CD4-positive, alpha-beta T cell (primary cell): ENCODE results near the gene PTCD1. TPM values are rescaled to one million over a fixed set of nuclear protein-coding genes. Genes with fewer than 3 reads are reported as not detected.
A peak's percentile ranks its signal among the peaks of the same experiment; 100 is the strongest.

ENCODE experiments used
- ATAC-seq: fragments of 200-7000 bp; cut with Tn5 transposase; one replicate; pipeline ENCODE4 v1.10.0; 2022; ENCODE audit warnings: mild to moderate bottlenecking; ENCODE audit not compliant: poor library complexity
- CTCF ChIA-PET: fragments of 350-600 bp; sonication (Branson Sonifier 250); formaldehyde crosslinking; loops from one replicate; lab custom pipeline; 2021; ENCODE audit warnings: antibody characterized with exemption, inconsistent platforms; lab: Charles Lee
- POLR2A ChIA-PET: fragments of 350-600 bp; sonication (Branson Sonifier 250); formaldehyde crosslinking; loops from one replicate; lab custom pipeline; 2021; ENCODE audit warnings: antibody characterized with exemption, inconsistent platforms; lab: Charles Lee
- DNase-seq, 14 experiments: peaks; one replicate each; pipeline ENCODE4 v3.0.0-alpha.2; 2013 to 2020; ENCODE audit warnings: mixed read lengths in 2 of 14
- H3K27ac ChIP-seq, 2 donors: one replicate each; pipeline versions ENCODE4 v1.5.1 to v1.7.0; 2013; ENCODE audit warnings: low read length in 2 of 2, low read depth in 1 of 2, mild to moderate bottlenecking in 1 of 2
- H3K27me3 ChIP-seq, 2 experiments: 1 replicate in 1 of 2; 2 replicates in 1 of 2; pipeline versions ENCODE4 v1.6.1 to v1.7.0; 2013; ENCODE audit warnings: low read length in 2 of 2, control low read depth in 1 of 2, mild to moderate bottlenecking in 1 of 2, moderate library complexity in 1 of 2; ENCODE audit not compliant: insufficient read depth in 2 of 2, control insufficient read depth in 1 of 2
- H3K36me3 ChIP-seq: one replicate; pipeline ENCODE4 v1.6.1; 2013; ENCODE audit warnings: low read length, control low read depth; ENCODE audit not compliant: insufficient read depth
- H3K4me1 ChIP-seq: one replicate; pipeline ENCODE4 v1.6.1; 2013; ENCODE audit warnings: low read length, control low read depth; ENCODE audit not compliant: insufficient read depth
- H3K4me3 ChIP-seq: one replicate; pipeline ENCODE4 v1.5.1; 2013; ENCODE audit warnings: mild to moderate bottlenecking, low read length, moderate library complexity
- H3K9me3 ChIP-seq, 2 experiments: 1 replicate in 1 of 2; 2 replicates in 1 of 2; pipeline versions ENCODE4 v1.6.1 to v1.7.0; 2013; ENCODE audit warnings: low read length in 2 of 2, mild to moderate bottlenecking in 2 of 2, control low read depth in 1 of 2, moderate library complexity in 1 of 2; ENCODE audit not compliant: control insufficient read depth in 1 of 2, insufficient read depth in 1 of 2
- H3K27ac Mint-ChIP-seq: one replicate; pipeline ENCODE4 v1.8.0; 2020; ENCODE audit warnings: mixed read lengths
- H3K27me3 Mint-ChIP-seq: one replicate; pipeline ENCODE4 v1.8.0; 2021; ENCODE audit warnings: mixed read lengths
- H3K36me3 Mint-ChIP-seq: one replicate; pipeline ENCODE4 v1.8.0; 2021; ENCODE audit warnings: low read depth, mixed read lengths
- H3K4me1 Mint-ChIP-seq: one replicate; pipeline ENCODE4 v1.8.0; 2021; ENCODE audit warnings: low read depth, mixed read lengths
- H3K4me3 Mint-ChIP-seq: one replicate; pipeline ENCODE4 v1.8.0; 2020; ENCODE audit warnings: mild to moderate bottlenecking, mixed read lengths
- H3K9me3 Mint-ChIP-seq: one replicate; pipeline ENCODE4 v1.8.0; 2020; ENCODE audit warnings: mixed read lengths
- CTCF ChIP-seq: fragments of 200-600 bp; IDR thresholded peaks from one replicate; pipeline ENCODE4 v1.8.0; 2022; ENCODE audit warnings: antibody characterized with exemption, mild to moderate bottlenecking
- intact Hi-C, 2 experiments: fragments of 100-400 bp; cut with DNase I in 1 of 2; cut with micrococcal nuclease in 1 of 2; formaldehyde crosslinking; loops; one replicate each; pipeline versions ENCODE4 v1.15.1 to v1.9.0; 2023 to 2025; cut with DNase I, micrococcal nuclease
- total RNA-seq, 174 experiments: library from RNA in 2 of 174; stranded (reverse) in 2 of 174; gene quantifications; one replicate each; pipeline ENCODE4 v1.2.3 and lab custom pipeline; 2021 to 2026

The PTCD1 gene
- total RNA-seq, 2 experiments from 2014 or later = 4.8 to 5.3 TPM

GRCh38 chr7:99406557-99406956 is 32.0 kb downstream of the PTCD1 start:
- ChIA-PET CTCF (interaction anchor here (1.8 to 2.3 kb wide), 2 partner anchors 32 to 41 kb away, joined by 4 to 7 read pairs; partner anchors contain the start of gene ARPC1B), POLR2A (interaction anchor here (0.8 to 4.2 kb wide), 7 partner anchors 8 to 1468 kb away, joined by 3 to 105 read pairs (median 9); partner anchors contain the start of genes ARPC1B, MEPCE, SRRT and ZCWPW1)
- Histone ChIP-seq H3K9me3 (no peaks in the 10 kb centered on the region), H3K27me3 (no peaks in the 10 kb centered on the region), H3K27ac (peak overlapping the region; percentile 98 to 99), H3K4me1 (peaks cover 55% of the 10 kb centered on the region), H3K4me3 (no peak overlapping the region), H3K36me3 (peaks cover 38% of the 10 kb centered on the region)
- Mint-ChIP-seq H3K4me1 (peaks cover 61% of the 10 kb centered on the region), H3K36me3 (peaks cover 70% of the 10 kb centered on the region), H3K27ac (peak overlapping the region; percentile 87), H3K27me3 (no peaks in the 10 kb centered on the region), H3K4me3 (peak overlapping the region; percentile 93), H3K9me3 (no peaks in the 10 kb centered on the region)
- DNase-seq = no peak
- no peak for ATAC-seq
- no peak for TF ChIP-seq CTCF
- intact Hi-C loops = loop anchor here in 1 of 2 experiments (10.0 kb wide), 1 partner anchor 82 kb away; the partner anchor contains the start of gene ARPC1A

GRCh38 chr7:99404977-99405320 is 33.6 kb downstream of the PTCD1 start:
- intact Hi-C loops = loop anchor here in 1 of 2 experiments (10.0 kb wide), 1 partner anchor 80 kb away; the partner anchor contains the start of gene ARPC1A
- H3K27me3 ChIP-seq = no peaks in the 10 kb centered on the region
- H3K27ac Mint-ChIP-seq = no peak overlapping the region
- H3K27me3 Mint-ChIP-seq = no peaks in the 10 kb centered on the region
- H3K9me3 ChIP-seq = no peaks in the 10 kb centered on the region
- H3K9me3 Mint-ChIP-seq = no peaks in the 10 kb centered on the region
- peaks cover 39% of the 10 kb centered on the region for H3K36me3 ChIP-seq
- peaks cover 73% of the 10 kb centered on the region for H3K36me3 Mint-ChIP-seq
- no peak for TF ChIP-seq CTCF
- no peak overlapping the region for H3K4me3 ChIP-seq
- peaks cover 43% of the 10 kb centered on the region for H3K4me1 ChIP-seq
- H3K4me1 Mint-ChIP-seq = peaks cover 52% of the 10 kb centered on the region
- ChIA-PET CTCF (interaction anchor here (0.7 kb wide), 1 partner anchor 41 kb away, joined by 3 read pairs; no protein-coding TSS in a partner anchor), POLR2A (no interaction called here)
- no peak for DNase-seq
- no peak overlapping the region for H3K27ac ChIP-seq
- no peak overlapping the region for H3K4me3 Mint-ChIP-seq
- ATAC-seq = no peak

- H3K4me1 Mint-ChIP-seq = peaks cover 47% of the 10 kb centered on the region
- no peaks in the 10 kb centered on the region for H3K27me3 ChIP-seq
- peaks cover 73% of the 10 kb centered on the region for H3K36me3 Mint-ChIP-seq
- no peaks in the 10 kb centered on the region for H3K9me3 Mint-ChIP-seq
- ATAC-seq (no peak), DNase-seq (no peak)
- H3K36me3 ChIP-seq = peaks cover 45% of the 10 kb centered on the region
- CTCF ChIA-PET = no interaction called here
- peaks cover 38% of the 10 kb centered on the region for H3K4me1 ChIP-seq
- no peak for TF ChIP-seq CTCF
- no peaks in the 10 kb centered on the region for H3K27me3 Mint-ChIP-seq
- POLR2A ChIA-PET = interaction anchor here (1.4 to 1.9 kb wide), 2 partner anchors 10 to 12 kb away, joined by 5 to 8 read pairs; no protein-coding TSS in a partner anchor
- H3K27ac ChIP-seq = no peak overlapping the region
- H3K27ac Mint-ChIP-seq = peak overlapping the region; percentile 73
- intact Hi-C loops = loop anchor here in 1 of 2 experiments (10.0 kb wide), 1 partner anchor 80 kb away; the partner anchor contains the start of gene ARPC1A
- H3K9me3 ChIP-seq = no peaks in the 10 kb centered on the region
- no peak overlapping the region for H3K4me3 ChIP-seq
- H3K4me3 Mint-ChIP-seq = peak overlapping the region; percentile 48
Observed at GRCh38 chr7:99404235-99404976, 34.2 kb downstream of the PTCD1 start.
